Endothelial cell of umbilical vein (primary cell): Measurements from ENCODE around the gene CGRRF1. TPM values are rescaled to one million over a fixed set of nuclear protein-coding genes. Genes with fewer than 3 reads are reported as not detected.

Experiments used
- BruUV-seq: library from RNA; stranded (reverse); fragments of 400-500 nt; replicated peaks from 2 replicates; lab custom pipeline; 2021; lab: Mats Ljungman, UMichigan
- CTCF ChIA-PET: fragments of 300-600, 350-600 bp; sonication (Branson Sonifier 250); formaldehyde crosslinking; loops from one replicate; lab custom pipeline; 2021; ENCODE audit warnings: antibody characterized with exemption, inconsistent platforms; lab: Charles Lee
- POLR2A ChIA-PET: fragments of 300-600, 350-600 bp; sonication (Branson Sonifier 250); formaldehyde crosslinking; loops from one replicate; lab custom pipeline; 2021; ENCODE audit warnings: antibody characterized with exemption, inconsistent platforms; lab: Charles Lee
- DNase-seq: peaks from one replicate; pipeline ENCODE4 v3.0.0-alpha.2; 2011; ENCODE audit warnings: low read depth, low spot score
- FAIRE-seq: peaks from 2 replicates; lab custom pipeline; 2011; peaks lifted over from hg19 to GRCh38; lab: Jason Lieb, UNC
- H2AFZ ChIP-seq: 2 replicates; pipeline ENCODE4 v1.6.0; 2012; ENCODE audit warnings: low read depth, low read length, control low read depth, inconsistent platforms
- H3K27ac ChIP-seq: 2 replicates; pipeline ENCODE4 v1.5.1; 2011; ENCODE audit warnings: low read depth, mild to moderate bottlenecking, control low read depth, low read length, moderate library complexity; ENCODE audit not compliant: insufficient read depth
- H3K27me3 ChIP-seq, 2 experiments: 2 replicates each; pipeline versions ENCODE4 v1.6.0 to v1.6.1; 2011; ENCODE audit warnings: low read length in 2 of 2, mixed read lengths in 1 of 2; ENCODE audit not compliant: control insufficient read depth in 2 of 2, insufficient read depth in 2 of 2
- H3K36me3 ChIP-seq, 2 experiments: 2 replicates in 1 of 2; 3 replicates in 1 of 2; pipeline ENCODE4 v1.5.1; 2011; ENCODE audit warnings: low read length in 2 of 2, mild to moderate bottlenecking in 1 of 2, moderate library complexity in 1 of 2; ENCODE audit not compliant: control insufficient read depth in 2 of 2, insufficient read depth in 2 of 2; ENCODE audit errors: extremely low read depth in 1 of 2
- H3K4me1 ChIP-seq: 3 replicates; pipeline ENCODE4 v1.5.1; 2011; ENCODE audit warnings: mild to moderate bottlenecking, low read length; ENCODE audit not compliant: control insufficient read depth, insufficient read depth; ENCODE audit errors: extremely low read depth
- H3K4me2 ChIP-seq: 2 replicates; pipeline ENCODE4 v1.6.1; 2011; ENCODE audit warnings: low read length, control low read depth, mixed read lengths; ENCODE audit not compliant: insufficient read depth
- H3K4me3 ChIP-seq, 3 experiments: fragments of 200-600 bp in 1 of 3; sonication (generic), shearing (Covaris generic) in 1 of 3; replicated peaks in 1 of 3; 2 replicates each; pipeline ENCODE4 v1.5.1; 2011 to 2016; ENCODE audit warnings: control low read depth in 3 of 3, low read length in 3 of 3, mild to moderate bottlenecking in 2 of 3, inconsistent platforms in 1 of 3, low read depth in 1 of 3, moderate library complexity in 1 of 3; ENCODE audit not compliant: insufficient read depth in 1 of 3
- H3K79me2 ChIP-seq: 2 replicates; pipeline ENCODE4 v1.6.0; 2012; ENCODE audit warnings: low read length, inconsistent platforms; ENCODE audit not compliant: control insufficient read depth, insufficient read depth
- H3K9ac ChIP-seq: replicated peaks from 2 replicates; pipeline ENCODE3; 2011; ENCODE audit warnings: low read length, control low read depth; ENCODE audit not compliant: insufficient read depth; ENCODE audit errors: extremely low read depth
- H3K9me1 ChIP-seq: replicated peaks from 3 replicates; pipeline ENCODE4 v1.6.0; 2011; ENCODE audit warnings: mild to moderate bottlenecking, low read length; ENCODE audit not compliant: control insufficient read depth, insufficient read depth; ENCODE audit errors: extremely low read depth
- H3K9me3 ChIP-seq: replicated peaks from 2 replicates; pipeline ENCODE4 v1.5.1; 2012; ENCODE audit warnings: low read length, inconsistent platforms; ENCODE audit not compliant: control insufficient read depth, insufficient read depth
- H4K20me1 ChIP-seq: replicated peaks from 2 replicates; pipeline ENCODE3; 2011; ENCODE audit warnings: mild to moderate bottlenecking, low read length; ENCODE audit not compliant: control insufficient read depth, insufficient read depth; ENCODE audit errors: extremely low read depth
- CTCF ChIP-seq, 2 donors: IDR thresholded peaks; 1 replicate in 1 of 2; 2 replicates in 1 of 2; pipeline ENCODE4 v1.5.1; 2011; ENCODE audit warnings: low read length in 2 of 2, mild to moderate bottlenecking in 2 of 2, moderate library complexity in 2 of 2, control low read depth in 1 of 2, inconsistent platforms in 1 of 2, low read depth in 1 of 2; ENCODE audit not compliant: insufficient read depth in 1 of 2; ENCODE audit errors: extremely low read depth in 1 of 2
- EZH2 ChIP-seq: IDR thresholded peaks from 2 replicates; pipeline ENCODE4 v1.6.1; 2012; ENCODE audit warnings: borderline replicate concordance, low read depth, mild to moderate bottlenecking, moderate library complexity, low read length, inconsistent platforms; ENCODE audit not compliant: severe bottlenecking
- FOS ChIP-seq: IDR thresholded peaks from 2 replicates; pipeline ENCODE4 v1.6.1; 2011; ENCODE audit warnings: mild to moderate bottlenecking, low read length, moderate library complexity, borderline replicate concordance; ENCODE audit not compliant: insufficient read depth
- GATA2 ChIP-seq: IDR thresholded peaks from 2 replicates; pipeline ENCODE4 v1.7.0; 2011; ENCODE audit warnings: low read depth, mild to moderate bottlenecking, moderate library complexity, mixed read lengths, low read length; ENCODE audit not compliant: insufficient read length, insufficient read depth
- JUN ChIP-seq: IDR thresholded peaks from 2 replicates; pipeline ENCODE4 v1.6.1; 2011; ENCODE audit warnings: borderline replicate concordance, low read depth; ENCODE audit not compliant: insufficient read length, insufficient read depth
- MYC ChIP-seq: IDR thresholded peaks from one replicate; pipeline ENCODE4 v1.6.1; 2011; ENCODE audit warnings: mild to moderate bottlenecking, low read depth, low read length
- POLR2A ChIP-seq: IDR thresholded peaks from 2 replicates; pipeline ENCODE4 v1.6.1; 2012; ENCODE audit warnings: low read depth, mild to moderate bottlenecking, control low read depth, low read length
- POLR2AphosphoS5 ChIP-seq: IDR thresholded peaks from 2 replicates; pipeline ENCODE4 v1.6.1; 2012; ENCODE audit warnings: low read depth, mild to moderate bottlenecking, control low read depth, low read length, moderate library complexity; ENCODE audit not compliant: insufficient read depth
- dilution Hi-C: fragments of 300-500 bp; cut with MboI; formaldehyde crosslinking; loops from one replicate; pipeline ENCODE4 v1.15.0; 2019; ENCODE audit warnings: low sequenced_read_pairs; ENCODE audit not compliant: extremely low pct_ligation_motif_present
- intact Hi-C: fragments of 100-400 bp; cut with micrococcal nuclease; formaldehyde crosslinking; loops from one replicate; pipeline ENCODE4 v1.10.0; 2022
- polyA plus RNA-seq, 4 experiments: library from polyadenylated mRNA; depleted of rRNA in 3 of 4; stranded (reverse) in 3 of 4; unstranded in 1 of 4; fragments of >200 nt; gene quantifications; 2 replicates each; pipeline versions ENCODE4 v1.2.1 to v1.2.3, GENCODE V29; 2011 to 2012; ENCODE audit warnings: missing spikeins in 1 of 4
- total RNA-seq: library from RNA; stranded (reverse); gene quantifications from 2 replicates; pipeline ENCODE4 v1.2.3, GENCODE V29; 2021
- TF ChIP-seq, protein P1 (sequence below): IDR thresholded peaks from 2 replicates; pipeline ENCODE4 v1.6.1; 2011; ENCODE audit not compliant: insufficient read depth, insufficient read length

Gene CGRRF1
- total and polyA plus RNA-seq, 2 donors (not counting 3 experiments of a cell fraction or from before 2014, with no cell fraction given) = 6.6 to 15.7 TPM

- Histone ChIP-seq H2AFZ (no peak overlapping the region), H3K4me1 (no peaks in the 10 kb centered on the region), H3K9me1 (peaks cover 3% of the 10 kb centered on the region), H3K9me3 (no peaks in the 10 kb centered on the region), H3K4me3 (no peak overlapping the region), H3K27ac (no peak overlapping the region), H3K79me2 (peaks cover 89% of the 10 kb centered on the region), H3K9ac (no peak overlapping the region), H3K4me2 (no peak overlapping the region), H3K27me3 (no peaks in the 10 kb centered on the region), H3K36me3 (peaks cover 5 to 9% of the 10 kb centered on the region in 2 experiments), H4K20me1 (peaks cover 8% of the 10 kb centered on the region)
- no TSS peak for BruUV-seq
- dilution Hi-C loops (no loop called here), intact Hi-C loops (no loop called here)
- CTCF ChIA-PET = no interaction called here
- POLR2A ChIA-PET = no interaction called here
- TF ChIP-seq JUN (no peak), POLR2AphosphoS5 (no peak), GATA2 (no peak), POLR2A (no peak), MYC (no peak), EZH2 (no peak), CTCF (IDR thresholded peaks at IDR 0.05; ENCODE audit: extremely low read depth in 1 of 2, insufficient read depth in 1 of 2, low read depth in 1 of 2, low read length in 2 of 2) (no peak), FOS (no peak)
- TF ChIP-seq, protein P1, sequence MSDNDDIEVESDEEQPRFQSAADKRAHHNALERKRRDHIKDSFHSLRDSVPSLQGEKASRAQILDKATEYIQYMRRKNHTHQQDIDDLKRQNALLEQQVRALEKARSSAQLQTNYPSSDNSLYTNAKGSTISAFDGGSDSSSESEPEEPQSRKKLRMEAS = no peak
- FAIRE-seq (no peak), DNase-seq (no peak)
These were observed 75.5 kb downstream of the CGRRF1 start for GRCh38 chr14:54585214-54585613.

Other genes starting within 250 kb of the CGRRF1 start
- 52.0 and 53.2 TPM in 2 replicates for gene CDKN3, start 112.9 kb upstream of the CGRRF1 start, total RNA-seq
- gene CDKN3, start 112.9 kb upstream of the CGRRF1 start, polyA plus RNA-seq = 36.6 and 37.0 TPM in 2 replicates
- 125 and 137 TPM in 2 replicates for gene CNIH1, start 68.5 kb upstream of the CGRRF1 start, total RNA-seq
- 287 and 328 TPM in 2 replicates for gene CNIH1, start 68.5 kb upstream of the CGRRF1 start, polyA plus RNA-seq
- gene GMFB, start 20.9 kb upstream of the CGRRF1 start, total RNA-seq = 35.5 and 52.0 TPM in 2 replicates
- 6.2 and 10.1 TPM in 2 replicates for gene GMFB, start 20.9 kb upstream of the CGRRF1 start, polyA plus RNA-seq
- 88.8 and 95.3 TPM in 2 replicates for gene SAMD4A, start 57.2 kb downstream of the CGRRF1 start, total RNA-seq
- 31.8 and 37.7 TPM in 2 replicates for gene SAMD4A, start 57.2 kb downstream of the CGRRF1 start, polyA plus RNA-seq